ENCODE measurements around the gene NSG2. TPM values are rescaled to one million over a fixed set of nuclear protein-coding genes. Genes with fewer than 3 reads are reported as not detected.

Gene NSG2
- total RNA-seq, 1 experiment from 2014 or later: not detected

GRCh38 chr5:174155281-174155680 lies 109.8 kb downstream of the NSG2 start:
- no peak overlapping the region for H3K56ac ChIP-seq (ENCODE audit: insufficient read length, low read depth, low read length)
- Mint-ChIP-seq H3K36me3 (ENCODE audit: insufficient read depth in 1 of 3, low read depth in 3 of 3) (peaks cover 0 to 6% (median 0%) of the 10 kb centered on the region in 3 experiments; a peak in 3 of 7 replicates), H3K27me3 (ENCODE audit: low read depth) (peaks cover 55% of the 10 kb centered on the region), H3K4me1 (peaks cover 4% of the 10 kb centered on the region in 2 experiments; a peak in 2 of 4 replicates), H3K4me3 (no peak overlapping the region), H3K27ac (no peak overlapping the region), H3K9me3 (peaks cover 4 to 9% of the 10 kb centered on the region in 2 experiments; a peak in 2 of 5 replicates)
- no peak overlapping the region for H4K5ac ChIP-seq (ENCODE audit: insufficient read length, low read depth, low read length)
- no peaks in the 10 kb centered on the region for H4K20me1 ChIP-seq (ENCODE audit: control insufficient read depth, insufficient read depth, insufficient read length)
- no peak overlapping the region for H4K8ac ChIP-seq (replicated peaks; ENCODE audit: insufficient read length, low read depth, low read length)
- H2BK15ac ChIP-seq (ENCODE audit: low read depth, low read length): no peak overlapping the region
- no peaks in the 10 kb centered on the region; the same call in 1 of the 2 replicates for H3K27me3 ChIP-seq (ENCODE audit: insufficient read depth, low read length)
- no peak overlapping the region for H2BK120ac ChIP-seq (ENCODE audit: low read depth, low read length, poor library complexity, severe bottlenecking)
- no peaks in the 10 kb centered on the region for H3K79me2 ChIP-seq (ENCODE audit: insufficient read depth, low read length)
- no peak overlapping the region for H2BK20ac ChIP-seq (ENCODE audit: low read depth, low read length, poor library complexity, severe bottlenecking)
- H4K91ac ChIP-seq (ENCODE audit: insufficient read length, low read depth, low read length): no peak overlapping the region
- no peak overlapping the region for H3K14ac ChIP-seq (ENCODE audit: insufficient read depth, low read length)
- no peak overlapping the region for H3K27ac ChIP-seq (ENCODE audit: insufficient read length, low read depth, low read length)
- no peak overlapping the region for H3K4ac ChIP-seq (ENCODE audit: low read depth, low read length)
- no peaks in the 10 kb centered on the region for H3K79me1 ChIP-seq (ENCODE audit: insufficient read depth, low read depth, low read length, poor library complexity, severe bottlenecking)
- no peak overlapping the region for H2BK5ac ChIP-seq (ENCODE audit: insufficient read length, low read length)
- H2AK5ac ChIP-seq (ENCODE audit: insufficient read length, low read length): no peak overlapping the region
- H3K9me3 ChIP-seq (ENCODE audit: control insufficient read depth, low read depth, low read length): no peaks in the 10 kb centered on the region
- no peaks in the 10 kb centered on the region for H3K23me2 ChIP-seq (ENCODE audit: insufficient read length, low read depth, low read length, poor library complexity, severe bottlenecking)
- no peak for DNase-seq
- H3K18ac ChIP-seq (ENCODE audit: insufficient read length, low read depth, low read length): no peak overlapping the region
- no peak overlapping the region for H3T11ph ChIP-seq (ENCODE audit: low read length)
- no peak overlapping the region for H3K4me2 ChIP-seq (ENCODE audit: insufficient read depth, insufficient read length, low read length)
- H3K9ac ChIP-seq (ENCODE audit: extremely low read depth, insufficient read length, low read length): no peak overlapping the region
- no peak overlapping the region for H3K23ac ChIP-seq (ENCODE audit: insufficient read length, low read depth, low read length)
- no CpG with 5 or more reads among the region's 1 CpG for WGBS (ENCODE audit: extremely low coverage, insufficient read length, low lambda C conversion rate)
- no peaks in the 10 kb centered on the region for H3K4me1 ChIP-seq (ENCODE audit: insufficient read depth, low read length)
- no peak for TF ChIP-seq CTCF (conservative IDR thresholded peaks at IDR 0.05)
- no peak overlapping the region for H2AFZ ChIP-seq (ENCODE audit: low read length)
- no peak overlapping the region for H2BK12ac ChIP-seq (ENCODE audit: insufficient read length, low read depth, low read length)
